ELF-1 (cell line): ENCODE results near the gene TCF12.

Experiments used
- DNase-seq: peaks from one replicate; pipeline ENCODE4 v3.0.0-alpha.2; 2016; ENCODE audit warnings: low read depth, low spot score

TCF12 gene

DNA sequence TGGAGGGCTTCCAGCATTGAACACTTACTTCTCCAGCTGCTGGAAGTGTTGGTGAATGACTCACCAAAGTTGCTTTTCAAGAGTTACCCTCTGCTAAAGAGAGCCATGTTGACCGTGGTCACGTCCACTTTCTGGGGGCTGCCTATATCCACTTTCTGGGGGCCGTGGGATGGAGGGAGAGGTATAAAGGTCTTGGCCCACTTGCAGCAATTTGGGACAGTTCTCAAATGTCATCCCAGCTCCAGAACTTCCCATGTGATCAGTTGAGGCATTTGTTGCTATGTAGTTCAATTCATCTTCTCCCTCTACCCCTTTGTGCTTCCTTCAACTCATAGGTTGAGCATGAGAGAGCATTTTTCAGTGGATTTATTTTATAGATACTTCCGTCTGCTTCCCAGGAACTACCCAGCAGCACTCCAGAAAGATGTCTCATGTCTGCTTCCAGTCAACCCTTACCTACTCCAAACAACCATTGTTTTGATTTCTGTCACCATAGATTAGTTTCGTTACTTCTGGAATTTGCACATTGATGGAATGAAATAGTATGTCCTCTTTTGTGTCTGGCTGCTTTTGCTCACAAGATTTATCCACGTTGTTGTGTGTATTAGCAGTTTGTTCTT is 130.6 kb downstream of the TCF12 start:
- DNase-seq: no peak

- DNase-seq: no peak
Measured at GRCh38 chr15:57053470-57053869, 135.0 kb downstream of the TCF12 start.

GRCh38 chr15:57054204-57054750 is 135.8 kb downstream of the TCF12 start:
- DNase-seq: no peak

DNA sequence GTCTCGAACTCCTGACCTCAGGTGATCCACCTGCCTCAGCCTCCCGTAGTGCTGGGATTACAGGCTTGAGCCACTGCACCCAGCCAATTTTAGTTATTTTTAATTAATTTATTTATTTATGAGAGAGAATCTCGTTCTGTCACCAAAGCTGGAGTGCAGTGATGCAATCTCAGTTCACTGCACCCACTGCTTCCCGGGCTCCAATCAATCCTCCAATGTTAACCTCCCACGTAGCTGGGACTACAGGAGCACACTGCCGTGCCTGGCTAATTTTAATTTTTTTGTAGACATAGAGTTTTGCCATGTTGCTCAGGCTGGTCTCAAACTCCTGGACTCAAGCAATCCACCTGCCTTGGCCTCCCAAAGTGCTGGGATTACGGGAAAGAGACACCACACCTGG is 137.9 kb downstream of the TCF12 start:
- no peak for DNase-seq

DNA sequence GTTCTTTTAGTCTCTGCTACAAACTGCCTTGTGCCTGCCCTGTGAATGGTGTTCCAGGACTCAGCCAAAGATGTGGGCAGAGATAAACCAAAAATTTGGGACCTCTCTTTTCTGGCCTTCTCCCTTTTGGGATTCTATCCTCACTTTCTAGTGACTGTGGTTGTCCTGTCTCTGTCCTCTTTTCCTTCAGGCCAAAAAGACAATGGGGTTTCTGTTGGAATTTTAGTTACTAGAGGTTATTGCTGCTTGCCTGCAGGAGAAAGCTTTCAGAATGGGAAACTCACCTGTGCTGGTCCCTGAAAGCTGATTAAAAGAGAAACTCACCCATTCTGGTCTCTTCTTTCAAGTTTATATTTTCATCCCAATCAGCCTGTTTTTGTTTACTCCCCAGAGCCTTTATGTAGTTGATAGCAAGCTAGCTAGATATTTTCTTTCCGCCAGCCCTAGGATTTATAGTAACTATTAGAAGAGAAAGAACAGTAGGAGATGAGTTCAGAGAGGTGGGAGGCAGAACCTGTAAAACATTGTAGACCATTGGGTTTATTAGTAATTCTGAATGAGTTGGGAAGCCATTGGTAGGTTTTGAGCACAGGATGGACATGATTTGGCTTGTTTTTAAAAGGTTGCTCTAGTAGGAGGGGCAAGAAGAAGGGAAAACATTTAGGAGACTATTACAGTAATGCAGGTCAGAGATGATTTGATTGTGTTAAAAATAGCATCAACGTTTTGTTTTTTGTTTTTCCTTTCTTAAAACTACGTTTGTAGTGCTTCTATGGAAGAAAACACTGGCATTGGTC is 138.9 kb downstream of the TCF12 start:
- peak; percentile 62 for DNase-seq

DNA sequence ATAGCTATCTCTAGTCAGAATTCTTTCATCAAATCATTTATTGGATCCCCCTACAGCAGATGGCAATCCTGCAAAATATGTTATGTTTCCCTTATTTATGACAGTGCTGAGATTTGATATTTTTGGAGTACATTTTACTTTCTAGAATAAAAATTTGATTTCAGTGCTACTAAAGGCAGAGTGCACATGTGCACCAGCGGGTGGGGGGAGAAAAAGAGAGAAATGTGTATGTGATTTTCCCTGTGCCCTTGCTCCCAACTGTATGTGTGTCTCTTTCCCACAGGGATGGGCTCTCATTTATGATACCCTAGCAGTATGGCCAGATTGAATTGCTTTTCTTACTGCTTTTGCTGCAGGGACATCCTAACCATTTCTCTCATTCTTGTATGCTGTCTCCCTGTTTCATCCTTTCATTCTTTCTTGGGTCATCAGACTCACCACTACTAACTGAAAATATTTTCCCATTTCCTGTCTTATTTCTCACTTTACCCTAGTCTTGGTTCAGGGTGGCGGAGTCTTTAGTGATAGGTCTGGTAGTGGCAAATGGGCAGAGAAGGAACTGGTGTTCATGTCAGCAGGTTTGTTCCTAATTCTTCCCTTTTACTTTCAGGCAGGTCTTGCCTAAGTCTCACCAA is 140.7 kb downstream of the TCF12 start:
- no peak for DNase-seq

DNA sequence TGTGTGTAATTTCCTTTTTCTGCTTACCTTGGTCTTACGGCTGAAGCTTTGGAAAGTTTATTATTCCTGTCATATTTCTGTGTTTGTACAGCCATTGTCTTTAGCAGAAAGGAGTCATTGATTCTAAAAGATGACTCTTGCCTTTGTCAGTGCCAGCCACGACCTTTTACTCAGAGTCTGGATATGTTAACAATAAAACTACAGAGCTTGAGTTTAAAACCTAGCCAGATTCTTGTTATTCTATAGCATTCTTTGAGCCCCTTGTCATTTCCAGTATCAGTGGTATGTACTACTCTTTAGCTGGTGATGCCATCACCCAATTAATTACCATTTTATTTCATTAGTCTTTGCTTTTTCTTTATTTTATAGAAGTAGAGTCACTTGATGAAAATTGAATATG is 142.4 kb downstream of the TCF12 start:
- no peak for DNase-seq

DNA sequence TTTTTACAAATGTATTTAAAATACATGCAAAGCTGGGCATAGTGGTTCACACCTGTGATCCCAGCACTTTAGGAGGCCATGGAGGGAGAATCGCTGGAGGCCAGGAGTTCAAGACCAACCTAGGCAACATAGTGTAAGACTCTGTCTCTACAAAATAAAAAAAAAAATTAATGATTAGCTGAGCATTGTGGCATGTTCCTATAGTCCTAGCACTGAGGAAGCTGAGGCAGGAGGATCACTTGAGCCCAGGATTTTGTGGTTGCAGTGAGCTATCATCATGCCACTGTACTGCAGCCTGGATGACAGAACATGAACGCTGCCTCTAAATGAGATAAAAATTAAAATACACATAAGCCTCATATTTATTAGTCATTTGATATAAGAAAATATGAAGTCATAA is 142.8 kb downstream of the TCF12 start:
- DNase-seq: no peak

DNA sequence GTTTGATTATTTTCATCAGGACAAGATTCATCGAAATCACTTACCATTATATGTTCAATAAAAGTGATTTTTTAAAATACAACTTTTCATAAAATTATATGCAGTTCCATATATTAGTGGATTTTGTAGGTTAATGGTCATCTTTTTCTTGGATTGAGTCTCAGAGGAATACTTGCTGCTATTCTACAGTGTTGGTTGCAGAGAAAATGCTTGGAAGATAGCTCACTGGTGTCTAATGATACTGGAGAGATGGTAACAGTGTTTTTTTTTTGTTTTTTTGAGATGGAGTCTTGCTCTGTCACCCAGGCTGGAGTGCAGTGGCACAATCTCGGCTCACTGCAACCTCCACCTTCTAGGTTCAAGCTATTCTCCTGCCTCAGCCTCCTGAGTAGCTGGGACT is 143.3 kb downstream of the TCF12 start:
- DNase-seq: no peak

- no peak for DNase-seq
Measured at GRCh38 chr15:57064033-57064432, 145.6 kb downstream of the TCF12 start.

- no peak for DNase-seq
Measured at GRCh38 chr15:57069423-57069822, 151.0 kb downstream of the TCF12 start.

DNA sequence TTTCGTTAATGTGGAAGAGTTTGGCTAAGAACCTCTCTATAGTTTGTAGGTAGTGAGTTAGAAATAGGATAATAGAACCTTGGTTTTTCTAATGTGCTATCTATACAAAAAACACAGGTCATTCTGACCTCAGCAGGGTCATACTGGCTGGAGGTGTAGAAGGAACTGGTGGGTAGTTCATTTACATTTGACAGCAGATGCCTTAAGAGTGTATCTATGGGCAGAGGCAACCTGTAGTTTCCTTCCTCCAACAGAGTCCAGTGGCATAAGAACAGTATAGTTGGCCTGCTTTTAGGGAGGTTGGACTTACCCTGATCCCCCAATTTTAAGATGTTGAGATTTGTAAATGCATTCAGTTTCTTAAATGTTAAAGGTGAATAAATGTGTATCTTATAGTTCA is 152.2 kb downstream of the TCF12 start:
- DNase-seq: no peak

DNA sequence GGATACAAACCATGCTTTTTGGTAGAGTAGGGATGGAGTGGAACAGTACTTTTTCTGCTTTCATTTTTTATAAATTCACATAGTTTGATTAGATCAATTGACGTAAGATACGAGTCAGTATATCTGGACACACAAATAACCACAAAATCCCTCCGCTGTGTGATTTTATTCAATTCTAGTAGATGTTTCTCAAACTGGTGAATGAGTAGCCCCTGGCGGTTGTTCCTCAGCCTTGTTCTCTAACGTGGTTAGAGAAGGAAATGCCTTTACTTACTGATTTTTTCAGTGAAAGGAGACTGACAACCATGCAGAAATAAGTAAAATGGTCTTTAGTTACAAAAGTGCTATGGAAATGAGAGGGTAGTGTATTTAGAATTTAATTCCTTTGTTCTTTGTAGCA is 161.0 kb downstream of the TCF12 start:
- no peak for DNase-seq

- no peak for DNase-seq
Measured at GRCh38 chr15:57079931-57080620, 161.6 kb downstream of the TCF12 start.

DNA sequence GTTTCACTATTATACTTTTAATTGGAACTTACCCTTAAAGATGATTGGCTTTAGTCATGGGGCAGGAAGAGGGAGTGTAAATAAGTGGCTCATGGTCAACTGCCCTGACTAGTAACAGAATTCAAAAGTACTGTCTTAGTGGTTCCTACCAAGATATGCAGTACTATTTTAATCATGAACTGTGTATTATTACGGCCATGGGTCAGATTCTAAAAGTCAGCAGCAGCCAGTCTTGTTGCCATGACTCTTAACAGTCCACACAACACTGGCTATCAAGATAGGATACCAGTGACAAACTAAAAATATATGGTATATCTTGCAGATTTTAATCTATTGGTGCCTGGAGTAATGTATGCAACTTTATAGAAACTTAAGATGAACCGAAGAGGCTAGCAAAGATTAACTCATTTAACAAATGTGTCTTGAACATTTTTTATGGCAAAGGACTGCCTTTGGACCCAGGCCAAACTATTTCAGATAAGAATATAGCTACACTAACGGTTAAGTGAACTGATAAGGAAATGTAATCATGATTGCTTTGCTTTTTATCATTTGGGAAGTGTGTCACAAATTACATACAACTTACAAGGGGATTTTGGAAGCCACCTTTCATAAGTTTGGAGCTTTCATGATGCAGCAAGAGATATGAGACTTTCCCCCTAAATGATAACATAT is 163.7 kb downstream of the TCF12 start:
- no peak for DNase-seq

DNA sequence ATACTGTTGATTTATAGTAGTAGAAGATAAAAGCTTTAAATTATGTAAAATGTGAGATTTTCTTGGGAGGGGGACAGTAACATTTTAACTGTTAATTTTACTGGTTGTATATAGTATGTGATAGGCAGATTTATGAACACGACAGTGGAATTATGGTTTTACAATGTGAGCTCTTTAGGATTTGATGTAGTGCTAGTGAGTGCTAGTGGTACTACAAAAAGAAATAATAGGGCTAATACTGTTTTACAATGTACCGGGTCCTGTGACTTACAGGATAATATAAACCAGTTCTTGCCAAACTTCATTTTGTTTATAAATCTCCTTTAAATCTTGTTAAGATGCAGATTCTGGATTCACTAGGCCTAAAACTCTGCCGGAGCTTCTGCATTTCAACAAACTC is 165.7 kb downstream of the TCF12 start:
- DNase-seq: no peak

DNA sequence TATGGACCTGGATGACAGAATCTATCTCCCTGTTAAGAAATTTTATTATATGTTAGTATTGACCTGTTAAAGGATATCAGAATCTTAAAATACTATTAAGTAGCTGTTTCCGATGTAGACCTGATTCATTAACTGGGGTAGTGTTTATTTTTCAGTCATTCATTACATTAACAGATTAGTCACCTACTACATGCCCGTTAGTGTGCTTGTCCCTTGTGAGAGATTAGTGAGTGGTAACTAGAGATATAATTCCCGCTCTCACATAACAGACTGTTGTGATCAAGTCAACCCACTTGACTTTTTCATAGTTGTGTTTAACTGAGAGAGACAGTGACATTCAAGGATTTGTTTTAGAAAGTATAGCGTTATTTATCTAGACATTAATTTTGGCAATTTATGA is 166.8 kb downstream of the TCF12 start:
- no peak for DNase-seq

GRCh38 chr15:57086857-57087427 is 168.5 kb downstream of the TCF12 start:
- DNase-seq: no peak

DNA sequence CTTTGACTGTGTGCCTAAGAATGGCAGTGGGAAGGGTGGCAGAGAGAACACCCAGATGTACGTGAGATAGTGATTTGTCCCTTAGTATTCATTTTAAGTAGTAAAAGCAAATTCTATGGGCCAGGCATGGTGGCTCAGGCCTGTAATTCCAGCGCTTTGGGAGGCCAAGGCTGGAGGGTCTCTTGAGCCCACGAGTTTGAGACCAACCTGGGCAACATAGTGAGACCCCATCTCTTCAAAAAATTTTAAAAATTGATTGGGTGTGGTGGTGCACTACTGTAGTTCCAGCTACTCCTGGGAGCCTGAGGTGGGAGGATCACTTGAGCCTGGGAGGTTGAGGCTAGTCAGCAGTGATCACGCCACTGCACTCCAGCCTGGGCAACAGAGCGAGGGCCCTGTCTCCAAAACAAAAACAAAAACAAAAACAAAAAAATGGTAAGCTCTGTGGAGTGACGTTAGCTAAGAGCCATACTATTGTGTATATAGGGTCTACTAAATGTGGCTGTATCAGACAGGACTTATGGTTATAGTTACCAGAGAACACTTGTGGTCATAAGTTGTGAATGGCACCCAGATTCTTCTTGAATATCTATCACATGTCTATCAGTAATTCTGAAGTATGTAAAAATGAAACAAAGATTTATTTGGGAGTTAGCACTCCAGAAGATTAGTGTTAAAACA is 171.5 kb downstream of the TCF12 start:
- no peak for DNase-seq

- peak; percentile 34 for DNase-seq
Measured at GRCh38 chr15:57090496-57090859, 172.0 kb downstream of the TCF12 start.

DNA sequence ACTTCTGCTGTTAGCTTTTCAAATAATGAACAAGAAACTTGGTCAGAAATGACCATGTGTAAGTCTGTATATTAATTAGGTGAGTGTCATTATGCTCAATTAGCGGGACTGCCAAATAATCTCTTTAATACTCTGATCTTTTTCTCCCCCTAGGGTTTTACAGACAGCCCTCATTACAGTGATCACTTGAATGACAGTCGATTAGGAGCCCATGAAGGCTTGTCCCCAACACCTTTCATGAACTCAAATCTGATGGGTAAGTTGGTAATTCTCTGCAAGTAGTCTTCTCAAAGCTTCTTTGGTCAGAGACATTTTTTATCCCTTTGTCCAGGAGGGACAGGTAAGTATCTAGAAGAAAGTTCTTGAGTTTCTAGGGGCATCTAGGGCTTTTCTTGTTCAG is 173.2 kb downstream of the TCF12 start:
- no peak for DNase-seq
